WERI-Rb-1 (cell line): ENCODE results near the gene BARD1.

Experiments used
- DNase-seq: peaks from one replicate; pipeline ENCODE4 v3.0.0-alpha.2; 2020
- H3K27ac ChIP-seq: fragments of 250-450 bp; sonication (Bioruptor Pico); 2 replicates; pipeline ENCODE4 v1.5.1; 2020; ENCODE audit warnings: mild to moderate bottlenecking, moderate library complexity
- H3K27me3 ChIP-seq: fragments of 250-450 bp; sonication (Bioruptor Pico); 2 replicates; pipeline ENCODE4 v1.5.1; 2021; ENCODE audit warnings: mild to moderate bottlenecking, low read depth, moderate library complexity; ENCODE audit not compliant: insufficient read depth, severe bottlenecking
- H3K36me3 ChIP-seq: fragments of 250-450 bp; sonication (Bioruptor Pico); 2 replicates; pipeline ENCODE4 v1.5.1; 2020; ENCODE audit warnings: mild to moderate bottlenecking, moderate library complexity
- H3K4me3 ChIP-seq: 2 replicates; pipeline ENCODE4 v1.5.1; 2011; ENCODE audit warnings: low read depth, mild to moderate bottlenecking, control low read depth, low read length
- H3K9me3 ChIP-seq: fragments of 250-450 bp; sonication (Bioruptor Pico); 2 replicates; pipeline ENCODE4 v1.5.1; 2021; ENCODE audit warnings: mild to moderate bottlenecking, moderate library complexity; ENCODE audit not compliant: severe bottlenecking
- TF ChIP-seq, protein P1 (sequence below): IDR thresholded peaks from 2 replicates; pipeline ENCODE4 v1.5.1; 2011; ENCODE audit warnings: low read depth, mild to moderate bottlenecking, control low read depth, inconsistent platforms, low read length

Gene BARD1

DNA sequence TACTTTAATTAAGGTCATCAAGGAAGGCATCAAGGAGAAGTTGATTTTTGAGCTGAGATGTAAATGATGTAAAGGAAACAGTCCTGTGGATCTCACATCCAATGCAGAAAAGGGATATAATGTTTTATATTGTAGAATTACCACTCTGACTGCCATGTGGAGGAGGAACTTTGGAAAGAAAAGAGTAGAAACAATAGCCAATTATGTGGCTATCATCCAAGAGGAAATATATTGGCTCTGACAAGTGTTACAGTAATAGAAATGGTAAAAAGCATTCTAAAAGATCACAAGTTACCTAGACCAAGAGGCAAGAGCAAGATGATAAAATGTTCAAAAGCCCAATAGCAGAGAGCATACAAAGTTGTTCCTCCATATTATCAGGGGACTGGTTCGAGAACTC is 26.8 kb downstream of the BARD1 start:
- Histone ChIP-seq H3K4me3 (no peak overlapping the region), H3K27ac (no peak overlapping the region), H3K9me3 (no peaks in the 10 kb centered on the region), H3K27me3 (no peaks in the 10 kb centered on the region), H3K36me3 (peaks cover 58% of the 10 kb centered on the region)
- no peak for DNase-seq
- TF ChIP-seq, protein P1, sequence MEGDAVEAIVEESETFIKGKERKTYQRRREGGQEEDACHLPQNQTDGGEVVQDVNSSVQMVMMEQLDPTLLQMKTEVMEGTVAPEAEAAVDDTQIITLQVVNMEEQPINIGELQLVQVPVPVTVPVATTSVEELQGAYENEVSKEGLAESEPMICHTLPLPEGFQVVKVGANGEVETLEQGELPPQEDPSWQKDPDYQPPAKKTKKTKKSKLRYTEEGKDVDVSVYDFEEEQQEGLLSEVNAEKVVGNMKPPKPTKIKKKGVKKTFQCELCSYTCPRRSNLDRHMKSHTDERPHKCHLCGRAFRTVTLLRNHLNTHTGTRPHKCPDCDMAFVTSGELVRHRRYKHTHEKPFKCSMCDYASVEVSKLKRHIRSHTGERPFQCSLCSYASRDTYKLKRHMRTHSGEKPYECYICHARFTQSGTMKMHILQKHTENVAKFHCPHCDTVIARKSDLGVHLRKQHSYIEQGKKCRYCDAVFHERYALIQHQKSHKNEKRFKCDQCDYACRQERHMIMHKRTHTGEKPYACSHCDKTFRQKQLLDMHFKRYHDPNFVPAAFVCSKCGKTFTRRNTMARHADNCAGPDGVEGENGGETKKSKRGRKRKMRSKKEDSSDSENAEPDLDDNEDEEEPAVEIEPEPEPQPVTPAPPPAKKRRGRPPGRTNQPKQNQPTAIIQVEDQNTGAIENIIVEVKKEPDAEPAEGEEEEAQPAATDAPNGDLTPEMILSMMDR = no peak

DNA sequence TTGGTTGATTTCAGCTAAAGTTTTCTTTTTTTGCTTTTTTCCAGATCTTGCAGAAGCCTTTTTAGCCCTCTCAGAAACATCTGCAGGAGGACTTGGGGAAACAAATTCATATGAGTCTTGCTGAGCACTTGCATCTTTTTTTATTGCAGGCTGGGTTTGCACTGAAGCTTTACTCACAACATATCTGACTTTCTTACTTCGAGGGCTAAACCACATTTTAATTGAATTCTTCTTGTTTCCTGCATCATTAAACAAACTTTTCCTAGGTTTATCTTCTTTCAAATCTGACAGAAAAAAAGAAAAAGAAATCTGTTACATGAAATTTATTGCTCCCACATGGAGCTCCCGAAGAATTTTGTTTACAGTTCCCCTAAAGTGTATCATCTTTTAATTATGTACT is 28.3 kb downstream of the BARD1 start:
- Histone ChIP-seq H3K9me3 (no peaks in the 10 kb centered on the region), H3K36me3 (peaks cover 72% of the 10 kb centered on the region), H3K27ac (no peak overlapping the region), H3K4me3 (no peak overlapping the region), H3K27me3 (no peaks in the 10 kb centered on the region)
- TF ChIP-seq, protein P1 = no peak
- DNase-seq = no peak

- no peaks in the 10 kb centered on the region for H3K27me3 ChIP-seq
- no peak for DNase-seq
- H3K36me3 ChIP-seq = peaks cover 67% of the 10 kb centered on the region
- TF ChIP-seq, protein P1 = no peak
- no peak overlapping the region for H3K4me3 ChIP-seq
- H3K27ac ChIP-seq = no peak overlapping the region
- H3K9me3 ChIP-seq = no peaks in the 10 kb centered on the region
Observed at GRCh38 chr2:214775971-214776370, 33.5 kb downstream of the BARD1 start.

DNA sequence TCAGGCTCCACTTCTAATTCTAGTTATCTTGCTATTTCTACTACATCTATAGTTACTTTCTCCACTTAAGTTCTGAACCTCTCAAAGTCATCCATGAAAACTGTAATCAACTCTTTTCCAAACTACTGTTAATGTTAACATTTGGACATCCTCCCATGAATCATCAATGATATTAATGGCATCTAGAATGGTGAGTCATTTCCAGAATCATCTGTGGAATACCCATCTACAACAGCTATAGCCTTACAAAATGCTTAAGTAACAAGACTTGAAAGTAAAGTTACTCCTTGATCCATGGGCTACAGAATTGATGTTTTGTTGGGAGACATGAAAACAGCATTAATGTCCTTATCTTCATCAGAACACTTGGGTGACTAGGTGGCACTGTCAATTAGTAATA is 35.4 kb downstream of the BARD1 start:
- no peaks in the 10 kb centered on the region for H3K9me3 ChIP-seq
- no peak overlapping the region for H3K27ac ChIP-seq
- peaks cover 51% of the 10 kb centered on the region for H3K36me3 ChIP-seq
- TF ChIP-seq, protein P1 = no peak
- DNase-seq = no peak
- no peak overlapping the region for H3K4me3 ChIP-seq
- H3K27me3 ChIP-seq = no peaks in the 10 kb centered on the region

DNA sequence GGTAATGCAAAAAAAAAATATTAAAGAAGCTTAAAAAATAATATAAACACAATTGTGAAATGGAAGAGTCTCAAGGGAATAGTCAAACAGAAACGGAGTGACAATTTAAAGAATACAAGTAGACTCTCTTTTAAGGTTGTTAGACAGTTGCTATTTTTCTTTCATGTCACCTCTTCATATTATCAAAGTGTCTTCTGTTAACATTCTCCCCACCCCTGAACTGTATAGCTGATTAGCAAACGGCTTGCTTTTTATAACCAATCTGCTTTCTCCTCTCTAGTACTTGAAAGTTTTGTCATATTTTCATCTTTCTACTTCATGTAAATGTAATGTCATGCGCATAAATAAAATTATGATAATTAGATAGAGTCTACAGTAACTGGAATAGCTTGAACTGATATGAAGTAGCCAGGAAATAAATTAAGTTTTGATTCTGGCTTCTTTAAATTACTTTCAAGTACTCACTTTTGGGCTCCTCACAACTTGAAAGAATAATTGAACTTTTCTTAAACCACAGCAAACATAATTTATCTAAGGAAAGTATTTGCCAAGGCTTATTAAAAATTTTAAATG is 37.0 kb downstream of the BARD1 start:
- TF ChIP-seq, protein P1 = no peak
- H3K4me3 ChIP-seq = no peak overlapping the region
- DNase-seq = no peak

DNA sequence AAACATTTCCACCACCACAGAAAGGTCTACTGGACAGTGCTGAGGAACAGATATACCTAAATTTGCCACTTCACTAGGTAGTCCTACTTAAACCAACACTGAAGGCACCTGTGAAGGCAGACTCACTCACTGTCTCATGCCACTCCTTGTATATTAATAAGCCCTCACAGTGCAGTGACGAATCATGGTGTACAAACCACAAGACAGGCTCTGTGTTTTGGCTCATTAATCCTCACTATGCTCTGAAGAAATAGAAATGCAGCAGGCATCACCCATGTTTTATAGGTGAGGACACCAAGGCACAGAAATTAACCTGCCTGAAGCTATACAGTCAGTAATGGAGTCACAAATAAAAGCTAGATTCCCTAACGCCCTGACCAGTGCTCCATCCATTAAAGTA is 44.3 kb downstream of the BARD1 start:
- TF ChIP-seq, protein P1 = no peak
- H3K27me3 ChIP-seq = no peaks in the 10 kb centered on the region
- no peak overlapping the region for H3K27ac ChIP-seq
- H3K4me3 ChIP-seq = no peak overlapping the region
- peaks cover 52% of the 10 kb centered on the region for H3K36me3 ChIP-seq
- no peak for DNase-seq
- H3K9me3 ChIP-seq = no peaks in the 10 kb centered on the region

More for the DNA sequence above, 37.0 kb downstream of the BARD1 start:
- H3K27me3 ChIP-seq = no peaks in the 10 kb centered on the region
- H3K9me3 ChIP-seq = no peaks in the 10 kb centered on the region
- H3K36me3 ChIP-seq = peaks cover 48% of the 10 kb centered on the region
- no peak overlapping the region for H3K27ac ChIP-seq
